ENCODE results near the gene RANBP3. TPM values are rescaled to one million over a fixed set of nuclear protein-coding genes. Genes with fewer than 3 reads are reported as not detected.

The RANBP3 gene
- 43.4 and 53.2 TPM in 2 replicates for total RNA-seq

GRCh38 chr19:5977785-5978605 lies at the start of gene RANBP3:
TSS of gene RANBP3 (minus strand) at chr19:5978140. CDS start at chr19:5978082, 58 bp downstream.

GRCh38 chr19:5913739-5914357 lies 64.1 kb downstream of the RANBP3 start, which contains the start of gene CAPS:
TSS of gene CAPS (plus strand) at chr19:5914254. CDS start at chr19:5914407, 153 bp downstream.

DNA sequence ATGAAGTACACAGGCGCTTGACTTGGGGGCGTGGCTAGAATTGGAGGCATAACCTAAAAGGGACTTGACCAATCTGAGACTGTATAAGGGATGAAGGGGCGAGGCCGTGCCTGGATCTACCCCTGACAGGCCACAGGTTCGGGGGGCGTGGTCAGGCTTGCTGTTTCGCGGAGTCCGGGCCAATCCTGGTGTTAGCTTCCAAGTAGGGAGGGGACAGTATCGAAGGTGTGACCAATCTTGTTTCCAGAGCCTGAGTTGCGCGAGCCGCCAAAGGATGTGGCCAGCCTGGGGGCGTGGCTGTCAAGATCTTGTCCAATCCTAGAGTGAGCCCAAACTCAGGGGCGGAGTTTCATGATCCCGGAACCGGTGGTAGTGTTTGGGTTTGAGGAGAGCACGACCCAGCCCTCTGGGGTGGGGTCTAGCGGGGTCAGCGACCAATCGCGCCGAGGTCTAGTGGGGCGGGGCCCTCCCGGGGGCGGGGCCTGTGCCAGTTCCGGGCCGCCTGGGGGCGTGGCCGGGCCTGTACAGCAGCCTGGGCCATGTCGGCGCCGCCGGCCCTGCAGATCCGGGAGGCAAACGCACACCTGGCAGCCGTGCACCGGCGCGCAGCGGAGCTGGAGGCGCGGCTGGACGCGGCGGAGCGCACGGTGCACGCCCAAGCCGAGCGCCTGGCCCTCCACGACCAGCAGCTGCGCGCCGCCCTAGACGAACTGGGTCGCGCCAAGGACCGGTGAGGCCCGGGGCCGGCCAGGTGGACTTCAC lies 73.4 kb downstream of the RANBP3 start, which contains the start of gene VMAC:
Gene VMAC, plus strand, starts transcription at position 521 of the 762 bp plus-strand sequence. Its CDS starts 19 bp downstream, at position 540.

DNA sequence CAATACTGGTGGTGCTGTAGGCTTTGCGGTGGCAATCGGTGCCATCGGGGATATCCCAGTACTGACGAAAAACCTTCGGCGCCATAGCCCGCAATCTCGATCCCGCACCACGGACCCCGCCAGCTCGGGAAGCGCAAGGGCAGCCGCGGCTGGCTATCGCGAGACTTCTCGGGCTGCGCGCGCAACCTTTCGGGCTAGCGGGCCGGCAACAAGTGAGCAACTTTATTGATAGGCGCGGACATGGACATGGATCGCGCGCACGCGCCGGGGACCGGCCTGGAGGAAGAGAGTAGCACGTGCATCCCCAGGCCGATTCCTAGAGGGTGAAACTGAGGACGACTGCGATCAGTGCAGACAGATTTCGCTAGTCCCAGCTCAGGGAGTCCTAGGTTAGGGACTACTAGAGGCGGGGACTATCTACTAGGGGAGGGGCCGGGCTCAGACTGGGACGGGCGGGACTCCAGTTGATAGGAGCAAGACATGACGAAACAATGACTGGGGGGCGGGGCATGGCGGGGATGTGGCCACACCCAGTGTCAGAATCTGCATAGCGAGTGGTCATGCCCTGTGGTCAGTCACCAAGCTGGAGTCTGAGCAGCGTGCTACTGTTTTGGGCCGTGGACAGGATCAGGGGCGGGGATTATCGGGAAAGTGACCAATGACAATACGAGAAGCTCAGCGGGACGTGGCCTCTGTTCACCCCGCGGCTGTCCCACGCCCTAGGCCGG lies 74.2 kb downstream of the RANBP3 start, which contains the start of gene NDUFA11:
Gene NDUFA11, minus strand, starts transcription at position 167 of the 728 bp plus-strand sequence. Its CDS starts 82 bp downstream, at position 85.

Other genes starting within 250 kb of the RANBP3 start
- 0.11 and 0.39 TPM in 2 replicates for gene PRR22, start 193.4 kb downstream of the RANBP3 start, total RNA-seq
- gene DUS3L, start 187.0 kb downstream of the RANBP3 start, total RNA-seq, result 18.7 and 23.8 TPM in 2 replicates
- gene NRTN, start 173.1 kb downstream of the RANBP3 start, total RNA-seq, result 0.13 TPM in 1 of 2 replicates, not detected in the other
- not detected in 2 replicates for gene FUT6, start 138.4 kb downstream of the RANBP3 start, total RNA-seq
- not detected in 2 replicates for gene FUT3, start 126.7 kb downstream of the RANBP3 start, total RNA-seq
- not detected in 2 replicates for gene FUT5, start 107.6 kb downstream of the RANBP3 start, total RNA-seq
- gene NDUFA11, start 74.3 kb downstream of the RANBP3 start, total RNA-seq, result 158 and 217 TPM in 2 replicates
- gene VMAC, start 73.3 kb downstream of the RANBP3 start, total RNA-seq, result 6.4 and 6.5 TPM in 2 replicates
- 23.3 and 28.1 TPM in 2 replicates for gene CAPS, start 63.9 kb downstream of the RANBP3 start, total RNA-seq
- gene RFX2, start 132.4 kb upstream of the RANBP3 start, total RNA-seq, result 13.5 and 15.0 TPM in 2 replicates
- 0.32 and 0.39 TPM in 2 replicates for gene ACSBG2, start 157.5 kb upstream of the RANBP3 start, total RNA-seq